OCI-LY3 (cell line): Measurements from ENCODE around the gene MTFMT.

ENCODE experiments used
- EZH2phosphoT487 ChIP-seq: fragments of 200-600 bp; shearing (Covaris generic); IDR thresholded peaks from 2 replicates; pipeline ENCODE4 v1.6.1; 2018; ENCODE audit warnings: antibody characterized with exemption, mixed run types, low read depth
- TF ChIP-seq, protein P1 (sequence below): fragments of 200-600, 300-600 bp; sonication (generic); IDR thresholded peaks from 2 replicates; pipeline ENCODE4 v1.5.1; 2014; ENCODE audit warnings: antibody characterized with exemption, low read length, low read depth

DNA sequence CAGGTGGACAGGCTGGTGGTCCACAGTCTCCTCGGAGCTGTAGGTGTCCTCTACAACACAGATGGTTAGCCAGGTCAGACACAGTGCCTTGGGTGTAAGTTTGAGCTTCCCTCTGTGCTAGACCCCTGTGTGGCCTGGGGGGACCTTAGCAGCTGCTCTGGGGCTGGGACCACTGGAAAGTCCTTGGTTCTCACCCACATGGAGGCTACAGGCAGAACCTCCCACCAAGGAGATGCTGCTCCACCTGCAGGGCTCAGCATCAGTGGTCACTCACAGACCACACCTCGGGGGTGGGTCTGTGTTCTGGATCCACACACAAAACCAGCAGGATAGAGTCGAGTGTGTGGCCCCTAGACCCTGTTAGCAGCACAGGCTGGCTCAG is 29.9 kb upstream of the MTFMT start:
- TF ChIP-seq, protein P1, sequence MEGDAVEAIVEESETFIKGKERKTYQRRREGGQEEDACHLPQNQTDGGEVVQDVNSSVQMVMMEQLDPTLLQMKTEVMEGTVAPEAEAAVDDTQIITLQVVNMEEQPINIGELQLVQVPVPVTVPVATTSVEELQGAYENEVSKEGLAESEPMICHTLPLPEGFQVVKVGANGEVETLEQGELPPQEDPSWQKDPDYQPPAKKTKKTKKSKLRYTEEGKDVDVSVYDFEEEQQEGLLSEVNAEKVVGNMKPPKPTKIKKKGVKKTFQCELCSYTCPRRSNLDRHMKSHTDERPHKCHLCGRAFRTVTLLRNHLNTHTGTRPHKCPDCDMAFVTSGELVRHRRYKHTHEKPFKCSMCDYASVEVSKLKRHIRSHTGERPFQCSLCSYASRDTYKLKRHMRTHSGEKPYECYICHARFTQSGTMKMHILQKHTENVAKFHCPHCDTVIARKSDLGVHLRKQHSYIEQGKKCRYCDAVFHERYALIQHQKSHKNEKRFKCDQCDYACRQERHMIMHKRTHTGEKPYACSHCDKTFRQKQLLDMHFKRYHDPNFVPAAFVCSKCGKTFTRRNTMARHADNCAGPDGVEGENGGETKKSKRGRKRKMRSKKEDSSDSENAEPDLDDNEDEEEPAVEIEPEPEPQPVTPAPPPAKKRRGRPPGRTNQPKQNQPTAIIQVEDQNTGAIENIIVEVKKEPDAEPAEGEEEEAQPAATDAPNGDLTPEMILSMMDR: no peak
- no peak for TF ChIP-seq EZH2phosphoT487
